K562 (cell line): ENCODE measurements around the gene OSCP1. TPM values are rescaled to one million over a fixed set of nuclear protein-coding genes. Genes with fewer than 3 reads are reported as not detected.

Source experiments
- ATAC-seq: fragments of 200-7000 bp; cut with Tn5 transposase; 3 replicates; pipeline ENCODE4 v1.9.1; 2020; ENCODE audit warnings: moderate library complexity
- BruUV-seq: library from RNA; stranded (reverse); fragments of 400-500 nt; replicated peaks from 2 replicates; lab custom pipeline; 2021; lab: Mats Ljungman, UMichigan
- CTCF ChIA-PET: fragments of 300-600 bp; formaldehyde crosslinking; extraction: SDS; loops from one replicate; lab custom pipeline; 2021; ENCODE audit warnings: low intra/inter-chr PET ratio; lab: Yijun Ruan, JAX
- POLR2A ChIA-PET: fragments of 300-600, 350-650 bp; sonication (Branson Sonifier 250); formaldehyde crosslinking; extraction: SDS; loops from one replicate; lab custom pipeline; 2021; ENCODE audit warnings: antibody characterized with exemption, inconsistent platforms; lab: Yijun Ruan, JAX
- DNase-seq, 4 experiments: peaks; one replicate each; pipeline versions ENCODE4 v3.0.0 to v3.0.0-alpha.2; 2011 to 2018; ENCODE audit warnings: low spot score in 3 of 4, mixed read lengths in 3 of 4; ENCODE audit errors: extremely low read depth in 1 of 4
- FAIRE-seq: peaks from 2 replicates; lab custom pipeline; 2011; peaks lifted over from hg19 to GRCh38; lab: Jason Lieb, UNC
- H2AFZ ChIP-seq: 2 replicates; pipeline ENCODE4 v1.6.0; 2011; ENCODE audit warnings: low read depth, low read length, control low read depth, inconsistent platforms
- H3K27ac ChIP-seq: fragments of 200-600 bp; 3 replicates; pipeline ENCODE4 v1.8.0; 2011; ENCODE audit warnings: low read depth, mild to moderate bottlenecking, control low read depth, inconsistent platforms, low read length, moderate library complexity, mixed read lengths; ENCODE audit errors: extremely low read depth
- H3K27me3 ChIP-seq, 2 experiments: fragments of 300-600 bp in 1 of 2; 2 replicates in 1 of 2; 3 replicates in 1 of 2; pipeline versions ENCODE4 v1.6.0 to v1.8.0; 2011; ENCODE audit warnings: inconsistent platforms in 2 of 2, low read length in 2 of 2, mild to moderate bottlenecking in 1 of 2, mixed read lengths in 1 of 2, moderate library complexity in 1 of 2; ENCODE audit not compliant: control insufficient read depth in 2 of 2, insufficient read depth in 2 of 2
- H3K36me3 ChIP-seq: fragments of 300-600 bp; 3 replicates; pipeline ENCODE4 v1.8.0; 2011; ENCODE audit warnings: mild to moderate bottlenecking, low read length, inconsistent platforms; ENCODE audit not compliant: control insufficient read depth, insufficient read depth
- H3K4me1 ChIP-seq, 2 experiments: fragments of 200-600 bp in 1 of 2; replicated peaks in 1 of 2; 2 replicates in 1 of 2; 3 replicates in 1 of 2; pipeline versions ENCODE4 v1.5.1 to v1.8.0; 2011; ENCODE audit warnings: inconsistent platforms in 2 of 2, low read length in 2 of 2, mild to moderate bottlenecking in 1 of 2, mixed read lengths in 1 of 2, moderate library complexity in 1 of 2; ENCODE audit not compliant: control insufficient read depth in 2 of 2, insufficient read depth in 2 of 2
- H3K4me2 ChIP-seq: 2 replicates; pipeline ENCODE4 v1.6.1; 2011; ENCODE audit warnings: low read length, control low read depth, inconsistent platforms, mixed read lengths; ENCODE audit not compliant: insufficient read depth
- H3K4me3 ChIP-seq: fragments of 200-600 bp; sonication (generic), shearing (Covaris generic); 2 replicates; pipeline ENCODE4 v1.5.1; 2016; ENCODE audit warnings: control low read depth, inconsistent platforms
- H3K79me2 ChIP-seq: fragments of 200-600 bp; 3 replicates; pipeline ENCODE4 v1.8.0; 2011; ENCODE audit warnings: low read length, inconsistent platforms; ENCODE audit not compliant: control insufficient read depth, insufficient read depth
- H3K9ac ChIP-seq, 2 experiments: 2 replicates each; pipeline versions ENCODE4 v1.6.0 to v1.6.1; 2011; ENCODE audit warnings: low read depth in 2 of 2, low read length in 2 of 2, control low read depth in 1 of 2, inconsistent platforms in 1 of 2, mild to moderate bottlenecking in 1 of 2, mixed read lengths in 1 of 2; ENCODE audit not compliant: insufficient read depth in 1 of 2
- H3K9me1 ChIP-seq: one replicate; pipeline ENCODE4 v1.6.0; 2011; ENCODE audit warnings: inconsistent platforms, mild to moderate bottlenecking, low read length, moderate library complexity; ENCODE audit not compliant: control insufficient read depth, insufficient read depth
- H3K9me3 ChIP-seq: replicated peaks from 2 replicates; pipeline ENCODE4 v1.5.1; 2011; ENCODE audit warnings: low read depth, low read length, inconsistent platforms; ENCODE audit not compliant: control insufficient read depth, insufficient read depth
- H4K20me1 ChIP-seq: replicated peaks from 2 replicates; pipeline ENCODE4 v1.6.1; 2011; ENCODE audit warnings: low read length, inconsistent platforms, mixed read lengths; ENCODE audit not compliant: control insufficient read depth, insufficient read depth
- ARNT ChIP-seq, 2 experiments: fragments of 450-650 bp; IDR thresholded peaks; 2 replicates each; pipeline ENCODE4 v1.6.1; 2016; ENCODE audit warnings: mild to moderate bottlenecking in 1 of 2
- CBX3 ChIP-seq, 2 experiments: IDR thresholded peaks; 1 replicate in 1 of 2; 2 replicates in 1 of 2; pipeline ENCODE4 v1.6.1; 2012; ENCODE audit warnings: inconsistent platforms in 2 of 2, low read length in 2 of 2, borderline replicate concordance in 1 of 2, control low read depth in 1 of 2
- CC2D1A ChIP-seq: fragments of 450-650 bp; IDR thresholded peaks from 2 replicates; pipeline ENCODE4 v1.6.1; 2017; ENCODE audit warnings: mild to moderate bottlenecking
- DPF2 ChIP-seq: fragments of 450-650 bp; IDR thresholded peaks from 2 replicates; pipeline ENCODE4 v1.6.1; 2016
- ELF4 ChIP-seq: fragments of 450-650 bp; formaldehyde crosslinking; IDR thresholded peaks from 2 replicates; pipeline ENCODE4 v1.4.0; 2022; ENCODE audit warnings: missing genetic modification characterization
- EP300 ChIP-seq: IDR thresholded peaks from 2 replicates; pipeline ENCODE4 v1.6.1; 2012; ENCODE audit warnings: low read length, improper control_type of control experiment
- FOXJ3 ChIP-seq: sonication (generic); formaldehyde crosslinking; IDR thresholded peaks from 2 replicates; pipeline ENCODE4 v1.4.0; 2020; ENCODE audit warnings: mild to moderate bottlenecking, missing genetic modification reagents
- GABPB1 ChIP-seq: sonication (generic); formaldehyde crosslinking; IDR thresholded peaks from 2 replicates; pipeline ENCODE4 v1.8.0; 2022; ENCODE audit warnings: mild to moderate bottlenecking, missing genetic modification reagents
- HMBOX1 ChIP-seq: sonication (generic); IDR thresholded peaks from 2 replicates; pipeline ENCODE4 v1.6.1; 2016
- LCOR ChIP-seq: sonication (generic); formaldehyde crosslinking; IDR thresholded peaks from 2 replicates; pipeline ENCODE4 v1.8.0; 2022; ENCODE audit warnings: mild to moderate bottlenecking, missing genetic modification reagents
- MLLT1 ChIP-seq, 2 experiments: fragments of 450-650 bp; IDR thresholded peaks; 2 replicates each; pipeline ENCODE4 v1.6.1; 2016
- SP1 ChIP-seq: sonication (generic); formaldehyde crosslinking; IDR thresholded peaks from 2 replicates; pipeline ENCODE4 v1.8.1; 2022; ENCODE audit warnings: mild to moderate bottlenecking, missing genetic modification reagents
- SP2 ChIP-seq: IDR thresholded peaks from 2 replicates; pipeline ENCODE4 v1.6.1; 2011; ENCODE audit warnings: mild to moderate bottlenecking, low read depth, low read length, moderate library complexity; ENCODE audit not compliant: poor library complexity, severe bottlenecking; ENCODE audit errors: extremely low read depth
- VEZF1 ChIP-seq: fragments of 200-800 bp; sonication (Bioruptor generic); IDR thresholded peaks from 2 replicates; pipeline ENCODE4 v1.6.1; 2017; ENCODE audit warnings: missing genetic modification characterization, missing compliant biosample characterization
- YY1 ChIP-seq, 3 experiments: IDR thresholded peaks; 2 replicates each; pipeline ENCODE4 v1.6.1; 2011; ENCODE audit warnings: low read length in 2 of 3, mild to moderate bottlenecking in 2 of 3, moderate library complexity in 2 of 3, borderline replicate concordance in 1 of 3, control low read depth in 1 of 3, low read depth in 1 of 3; ENCODE audit not compliant: insufficient read depth in 3 of 3, insufficient replicate concordance in 2 of 3, control insufficient read depth in 1 of 3, insufficient read length in 1 of 3; ENCODE audit errors: extremely low read depth in 1 of 3
- WGBS: fragments of 100-300 bp; shearing (Covaris generic); methylation state at CpG from one replicate; pipeline ENCODE4 v1.1.6; 2016; ENCODE audit warnings: low coverage, mixed read lengths; ENCODE audit not compliant: insufficient coverage; ENCODE audit errors: missing lambda C conversion rate; 5-methylcytosine and 5-hydroxymethylcytosine counted together
- in situ Hi-C: fragments of 300-500 bp; cut with MboI; formaldehyde crosslinking; loops from 4 replicates; pipeline ENCODE4 v1.15.0; 2018; ENCODE audit warnings: inconsistent platforms, mixed read lengths
- intact Hi-C: fragments of 100-400 bp; cut with micrococcal nuclease; formaldehyde crosslinking; loops from 2 replicates; pipeline ENCODE4 v1.14.2; 2022
- polyA plus RNA-seq, 8 experiments: library from polyadenylated mRNA; depleted of rRNA in 4 of 8; stranded (reverse) in 5 of 8; unstranded in 3 of 8; fragments of >200 nt; fragmentation: Nextera tagmentation in 2 of 8; fragmentation: Illumina TruSeq in 1 of 8; extraction: Ambion mirVana in 2 of 8; extraction: Trizol in 1 of 8; gene quantifications; 2 replicates each; pipeline versions ENCODE4 v1.2.1 to v1.2.3, GENCODE V29; 2011 to 2014; ENCODE audit warnings: inconsistent platforms in 1 of 8, missing spikeins in 1 of 8
- total RNA-seq, 7 experiments: library from RNA; depleted of rRNA in 6 of 7; stranded (reverse); fragments of >200 nt in 6 of 7; fragmentation: Illumina TruSeq in 2 of 7; extraction: Trizol in 2 of 7; gene quantifications; 2 replicates each; pipeline versions ENCODE4 v1.2.1 to v1.2.3, GENCODE V29; 2011 to 2021; ENCODE audit warnings: low replicate concordance in 1 of 7

The OSCP1 gene
- total and polyA plus RNA-seq, 9 of the 15 experiments (the other 6 are each of a cell fraction or from before 2014, with no cell fraction given): 0.15 to 0.40 (median 0.33) TPM; not detected in 5

- no peaks in the 10 kb centered on the region for H3K9me1 ChIP-seq
- no peak overlapping the region for H3K27ac ChIP-seq
- in situ Hi-C loops: loop anchor here (5.0 kb wide), 2 partner anchors 74 to 319 kb away; no protein-coding TSS in a partner anchor
- no peaks in the 10 kb centered on the region for H4K20me1 ChIP-seq
- POLR2A ChIA-PET: interaction anchor here (0.6 to 1.0 kb wide), 3 partner anchors 34 to 306 kb away, joined by 3 to 5 read pairs (median 3); partner anchors contain the start of gene MRPS15
- H3K4me1 ChIP-seq: peaks cover 0 to 3% of the 10 kb centered on the region in 2 experiments; a peak in 2 of 5 replicates
- H3K27me3 ChIP-seq: no peaks in the 10 kb centered on the region
- ATAC-seq (peak; percentile 99), DNase-seq (peak; percentile 79 to 93 (median 89)), FAIRE-seq (peak; percentile 89)
- no peaks in the 10 kb centered on the region for H3K36me3 ChIP-seq
- peak overlapping the region; percentile 58 for H2AFZ ChIP-seq
- CTCF ChIA-PET: interaction anchor here (0.6 to 3.0 kb wide), 8 partner anchors 13 to 321 kb away, joined by 3 to 27 read pairs (median 4); partner anchors contain the start of gene TRAPPC3
- no peak overlapping the region for H3K4me2 ChIP-seq
- BruUV-seq: no TSS peak
- intact Hi-C loops: loop anchor here (1.0 to 10.0 kb wide), 6 partner anchors 52 to 320 kb away; partner anchors contain the start of gene TRAPPC3
- H3K9me3 ChIP-seq: no peaks in the 10 kb centered on the region
- peak overlapping the region in 1 of 2 experiments; percentile 38; a peak in 1 of 4 replicates for H3K9ac ChIP-seq
- H3K4me3 ChIP-seq: no peak overlapping the region
- no peaks in the 10 kb centered on the region for H3K79me2 ChIP-seq
- 10% methylated on average over 13 of the region's 13 CpGs for WGBS
- TF ChIP-seq DPF2: no peak
- no peak for TF ChIP-seq FOXJ3 (CRISPR knock-in tag)
- peak; percentile 82; the same call in 1 of the 2 replicates for TF ChIP-seq HMBOX1
- TF ChIP-seq CC2D1A: peak; percentile 90
- TF ChIP-seq ARNT (IDR thresholded peaks at IDR 0.05): no peak
- TF ChIP-seq SP1 (CRISPR knock-in tag): 0 out of 2 replicates have a peak, but pooled peaks have one; percentile 33
- TF ChIP-seq YY1 (IDR thresholded peaks at IDR 0.05; ENCODE audit: borderline replicate concordance in 1 of 3, control insufficient read depth in 1 of 3, extremely low read depth in 1 of 3, insufficient read depth in 3 of 3, insufficient read length in 1 of 3, insufficient replicate concordance in 2 of 3, low read depth in 1 of 3, low read length in 2 of 3): peak in 2 of 3 experiments; percentile 33 to 52
- TF ChIP-seq MLLT1 (IDR thresholded peaks at IDR 0.05): peak in 1 of 2 experiments; percentile 34; a peak in 1 of 4 replicates
- TF ChIP-seq EP300: peak; percentile 46; the same call in 1 of the 2 replicates
- peak; percentile 70; the same call in 1 of the 2 replicates for TF ChIP-seq LCOR (CRISPR knock-in tag)
- TF ChIP-seq GABPB1: peak; percentile 62
- 0 out of 3 replicates have a peak, but pooled peaks of 1 of the 2 experiments have one; percentile 22 for TF ChIP-seq CBX3 (IDR thresholded peaks at IDR 0.05; ENCODE audit: borderline replicate concordance in 1 of 2, low read length in 2 of 2)
- peak; percentile 83; the same call in 1 of the 2 replicates for TF ChIP-seq ELF4 (CRISPR knock-in tag)
- peak; percentile 17 for TF ChIP-seq SP2
- no peak for TF ChIP-seq VEZF1 (CRISPR knock-in tag)
Observed at GRCh38 chr1:36420836-36421317, 29.4 kb downstream of the OSCP1 start.
